Panc1 (cell line): ENCODE results near the gene ADAMTS2.

Experiments used
- CTCF ChIP-seq: fragments of 450-650 bp; IDR thresholded peaks from 2 replicates; pipeline ENCODE4 v1.5.1; 2017; ENCODE audit warnings: mild to moderate bottlenecking
- POLR2AphosphoS5 ChIP-seq: IDR thresholded peaks from 2 replicates; pipeline ENCODE4 v1.6.1; 2012; ENCODE audit warnings: mild to moderate bottlenecking, low read depth, low read length, moderate library complexity
- TCF7L2 ChIP-seq: IDR thresholded peaks from 2 replicates; pipeline ENCODE4 v1.6.1; 2011; ENCODE audit warnings: mild to moderate bottlenecking, low read depth, low read length, inconsistent platforms

GRCh38 chr5:179266291-179267070 is 78.8 kb downstream of the ADAMTS2 start:
- no peak for TF ChIP-seq CTCF
- no peak for TF ChIP-seq TCF7L2
- TF ChIP-seq POLR2AphosphoS5, result no peak
